Keratinocyte (primary cell): ENCODE data around the gene R3HDM2. TPM values are rescaled to one million over a fixed set of nuclear protein-coding genes. Genes with fewer than 3 reads are reported as not detected.

Experiments used
- DNase-seq: peaks from one replicate; pipeline ENCODE4 v3.0.0-alpha.2; 2011; ENCODE audit warnings: low read depth, missing footprints, low spot score
- FAIRE-seq: peaks from 2 replicates; lab custom pipeline; 2011; peaks lifted over from hg19 to GRCh38; lab: Jason Lieb, UNC
- H2AFZ ChIP-seq: 2 replicates; pipeline ENCODE4 v1.6.0; 2012; ENCODE audit warnings: low read length, control low read depth, inconsistent platforms; ENCODE audit not compliant: control insufficient read depth
- H3K27ac ChIP-seq: 2 replicates; pipeline ENCODE4 v1.5.1; 2011; ENCODE audit warnings: low read length; ENCODE audit not compliant: control insufficient read depth, insufficient read depth
- H3K27me3 ChIP-seq: 3 replicates; pipeline ENCODE4 v1.6.0; 2011; ENCODE audit warnings: low read length; ENCODE audit not compliant: control insufficient read depth, insufficient read depth; ENCODE audit errors: extremely low read depth
- H3K36me3 ChIP-seq, 2 experiments: 2 replicates in 1 of 2; 3 replicates in 1 of 2; pipeline ENCODE4 v1.5.1; 2011; ENCODE audit warnings: low read length in 2 of 2, mild to moderate bottlenecking in 1 of 2; ENCODE audit not compliant: control insufficient read depth in 2 of 2, insufficient read depth in 2 of 2; ENCODE audit errors: extremely low read depth in 1 of 2
- H3K4me1 ChIP-seq: 3 replicates; pipeline ENCODE4 v1.5.1; 2011; ENCODE audit warnings: low read length; ENCODE audit not compliant: control insufficient read depth, insufficient read depth; ENCODE audit errors: extremely low read depth
- H3K4me2 ChIP-seq: 3 replicates; pipeline ENCODE4 v1.6.0; 2011; ENCODE audit warnings: low read depth, low read length; ENCODE audit not compliant: control insufficient read depth, insufficient read depth; ENCODE audit errors: extremely low read depth
- H3K4me3 ChIP-seq, 3 experiments: fragments of 200-600 bp in 1 of 3; sonication (generic) in 1 of 3; 2 replicates in 2 of 3; 3 replicates in 1 of 3; pipeline ENCODE4 v1.5.1; 2011 to 2016; ENCODE audit warnings: low read length in 3 of 3, mild to moderate bottlenecking in 3 of 3, control low read depth in 2 of 3, inconsistent platforms in 1 of 3, low read depth in 1 of 3, mixed read lengths in 1 of 3, mixed run types in 1 of 3, moderate library complexity in 1 of 3; ENCODE audit not compliant: control insufficient read depth in 2 of 3, insufficient read depth in 2 of 3; ENCODE audit errors: extremely low read depth in 1 of 3
- H3K79me2 ChIP-seq: 2 replicates; pipeline ENCODE4 v1.6.0; 2012; ENCODE audit warnings: low read length; ENCODE audit not compliant: control insufficient read depth, insufficient read depth
- H3K9ac ChIP-seq: 3 replicates; pipeline ENCODE4 v1.6.0; 2011; ENCODE audit warnings: low read length; ENCODE audit not compliant: control insufficient read depth, insufficient read depth; ENCODE audit errors: extremely low read depth
- H3K9me1 ChIP-seq: 3 replicates; pipeline ENCODE4 v1.6.0; 2011; ENCODE audit warnings: low read length; ENCODE audit not compliant: control insufficient read depth, insufficient read depth; ENCODE audit errors: extremely low read depth
- H3K9me3 ChIP-seq: 2 replicates; pipeline ENCODE4 v1.5.1; 2012; ENCODE audit warnings: low read depth, low read length; ENCODE audit not compliant: control insufficient read depth
- H4K20me1 ChIP-seq: 3 replicates; pipeline ENCODE4 v1.6.0; 2011; ENCODE audit warnings: low read length; ENCODE audit not compliant: control insufficient read depth, insufficient read depth; ENCODE audit errors: extremely low read depth
- CTCF ChIP-seq, 3 experiments: IDR thresholded peaks in 1 of 3; conservative IDR thresholded peaks in 1 of 3; optimal IDR thresholded peaks in 1 of 3; 2 replicates in 2 of 3; 3 replicates in 1 of 3; pipeline versions ENCODE3 to v1.5.1; 2011; ENCODE audit warnings: low read length in 3 of 3, mild to moderate bottlenecking in 3 of 3, moderate library complexity in 2 of 3, control low read depth in 1 of 3, inconsistent platforms in 1 of 3; ENCODE audit not compliant: insufficient read depth in 2 of 3; ENCODE audit errors: extremely low read depth in 1 of 3
- EZH2 ChIP-seq: IDR thresholded peaks from one replicate; pipeline ENCODE4 v1.6.1; 2012; ENCODE audit warnings: inconsistent platforms, mild to moderate bottlenecking, low read length, moderate library complexity
- dilution Hi-C: fragments of 300-500 bp; cut with MboI; formaldehyde crosslinking; loops from one replicate; pipeline ENCODE4 v1.7.0; 2020; ENCODE audit warnings: low sequenced_read_pairs; ENCODE audit not compliant: extremely low pct_ligation_motif_present
- polyA plus RNA-seq, 5 experiments: library from polyadenylated mRNA; depleted of rRNA in 3 of 5; stranded (reverse) in 3 of 5; stranded (forward) in 1 of 5; unstranded in 1 of 5; fragments of >200 nt; gene quantifications; 1 replicate in 1 of 5; 2 replicates in 3 of 5; 3 replicates in 1 of 5; pipeline versions ENCODE4 v1.2.1 to v1.2.3, GENCODE V29; 2011 to 2012; ENCODE audit warnings: missing spikeins in 2 of 5, low read depth in 1 of 5, low replicate concordance in 1 of 5

R3HDM2 gene
- polyA plus RNA-seq, 1 donor (not counting 4 experiments of a cell fraction or from before 2014, with no cell fraction given) = 11.1 TPM

- no peaks in the 10 kb centered on the region for H3K9me1 ChIP-seq
- H4K20me1 ChIP-seq = no peaks in the 10 kb centered on the region
- H3K9me3 ChIP-seq = no peaks in the 10 kb centered on the region
- TF ChIP-seq CTCF (optimal IDR thresholded peaks at IDR 0.05 in 1 of 3, IDR thresholded peaks at IDR 0.05 in 1 of 3, conservative IDR thresholded peaks at IDR 0.05 in 1 of 3; ENCODE audit: extremely low read depth in 1 of 3, insufficient read depth in 2 of 3, low read length in 3 of 3) (no peak), EZH2 (no peak)
- H3K4me2 ChIP-seq = peak overlapping the region; percentile 56
- H3K79me2 ChIP-seq = no peaks in the 10 kb centered on the region
- peak; percentile 97 for FAIRE-seq
- dilution Hi-C loops = no loop called here
- peaks cover 14% of the 10 kb centered on the region for H3K4me1 ChIP-seq
- no peaks in the 10 kb centered on the region for H3K27me3 ChIP-seq
- H3K36me3 ChIP-seq = peaks cover 5 to 13% of the 10 kb centered on the region in 2 experiments
- peak overlapping the region; percentile 59 for H3K27ac ChIP-seq
- H2AFZ ChIP-seq = peak overlapping the region; percentile 63
- H3K9ac ChIP-seq = peak overlapping the region; percentile 16
- DNase-seq = peak; percentile 66
- H3K4me3 ChIP-seq = peak overlapping the region in 1 of 3 experiments; percentile 21
These were observed 150.4 kb downstream of the R3HDM2 start for GRCh38 chr12:57280211-57281062.

- FAIRE-seq (no peak), DNase-seq (no peak)
- peaks cover 4 to 8% of the 10 kb centered on the region in 2 experiments for H3K36me3 ChIP-seq
- no peaks in the 10 kb centered on the region for H3K9me3 ChIP-seq
- no peak overlapping the region for H3K4me2 ChIP-seq
- TF ChIP-seq CTCF (optimal IDR thresholded peaks at IDR 0.05 in 1 of 3, IDR thresholded peaks at IDR 0.05 in 1 of 3, conservative IDR thresholded peaks at IDR 0.05 in 1 of 3; ENCODE audit: extremely low read depth in 1 of 3, insufficient read depth in 2 of 3, low read length in 3 of 3) = no peak
- TF ChIP-seq EZH2 = no peak
- no peaks in the 10 kb centered on the region for H3K9me1 ChIP-seq
- H3K4me1 ChIP-seq = peaks cover 14% of the 10 kb centered on the region
- H4K20me1 ChIP-seq = no peaks in the 10 kb centered on the region
- no peak overlapping the region for H2AFZ ChIP-seq
- no peak overlapping the region for H3K27ac ChIP-seq
- dilution Hi-C loops = no loop called here
- H3K4me3 ChIP-seq = no peak overlapping the region
- H3K27me3 ChIP-seq = no peaks in the 10 kb centered on the region
- H3K79me2 ChIP-seq = no peaks in the 10 kb centered on the region
- H3K9ac ChIP-seq = no peak overlapping the region
These were observed 152.1 kb downstream of the R3HDM2 start for GRCh38 chr12:57278465-57279381.
